Stomach (tissue), 4 donors: ENCODE results near the gene GSTA5.
"Not testable (repeated sequence)": the region's sequence is repeated elsewhere in the genome, so short reads cannot be mapped to it uniquely, and the experiment has no call there.

Source experiments
- CTCF ChIP-seq, 7 experiments: fragments of 450-650 bp in 4 of 7; fragments of 200-600 bp in 3 of 7; sonication (generic) in 3 of 7; IDR thresholded peaks; one replicate each; pipeline ENCODE4 v1.5.1; 2016 to 2019; ENCODE audit warnings: antibody characterized with exemption in 7 of 7, control low read depth in 2 of 7, mild to moderate bottlenecking in 1 of 7
- EP300 ChIP-seq: sonication (generic); formaldehyde crosslinking; IDR thresholded peaks from one replicate; pipeline ENCODE4 v1.6.1; 2017; ENCODE audit warnings: antibody characterized with exemption
- POLR2A ChIP-seq, 4 donors: fragments of 450-650 bp; IDR thresholded peaks; one replicate each; pipeline ENCODE4 v1.6.1; 2016; ENCODE audit warnings: antibody characterized with exemption in 4 of 4, control low read depth in 2 of 4, mild to moderate bottlenecking in 1 of 4, moderate library complexity in 1 of 4
- POLR2AphosphoS5 ChIP-seq, 3 donors: sonication (generic); formaldehyde crosslinking; IDR thresholded peaks; one replicate each; pipeline ENCODE4 v1.6.1; 2016; ENCODE audit warnings: antibody characterized with exemption in 3 of 3

- not testable (repeated sequence) for TF ChIP-seq CTCF (IDR thresholded peaks at IDR 0.05); POLR2A (IDR thresholded peaks at IDR 0.05); POLR2AphosphoS5 (IDR thresholded peaks at IDR 0.05); EP300
Measured at GRCh38 chr6:52825270-52825793, 15.3 kb downstream of the GSTA5 start.
